HG03045 (cell line): Measurements from ENCODE around the gene TFAP2A.

ENCODE experiments used
- ATAC-seq: cut with Tn5 transposase; IDR thresholded peaks from one replicate; pipeline ENCODE4 v1.9.1; 2021; ENCODE audit warnings: mild to moderate bottlenecking, moderate library complexity; ENCODE audit not compliant: unreplicated experiment

TFAP2A gene

GRCh38 chr6:10413850-10414738 is 780 bp downstream of the TFAP2A start:
- no peak for ATAC-seq

- peak; percentile 10 for ATAC-seq
Measured at GRCh38 chr6:10413262-10413849, 1.5 kb downstream of the TFAP2A start.

- ATAC-seq: peak; percentile 32
Measured at GRCh38 chr6:10412461-10413261, 2.2 kb downstream of the TFAP2A start.

- peak; percentile 58 for ATAC-seq
Measured at GRCh38 chr6:10411971-10412460, 2.9 kb downstream of the TFAP2A start.

DNA sequence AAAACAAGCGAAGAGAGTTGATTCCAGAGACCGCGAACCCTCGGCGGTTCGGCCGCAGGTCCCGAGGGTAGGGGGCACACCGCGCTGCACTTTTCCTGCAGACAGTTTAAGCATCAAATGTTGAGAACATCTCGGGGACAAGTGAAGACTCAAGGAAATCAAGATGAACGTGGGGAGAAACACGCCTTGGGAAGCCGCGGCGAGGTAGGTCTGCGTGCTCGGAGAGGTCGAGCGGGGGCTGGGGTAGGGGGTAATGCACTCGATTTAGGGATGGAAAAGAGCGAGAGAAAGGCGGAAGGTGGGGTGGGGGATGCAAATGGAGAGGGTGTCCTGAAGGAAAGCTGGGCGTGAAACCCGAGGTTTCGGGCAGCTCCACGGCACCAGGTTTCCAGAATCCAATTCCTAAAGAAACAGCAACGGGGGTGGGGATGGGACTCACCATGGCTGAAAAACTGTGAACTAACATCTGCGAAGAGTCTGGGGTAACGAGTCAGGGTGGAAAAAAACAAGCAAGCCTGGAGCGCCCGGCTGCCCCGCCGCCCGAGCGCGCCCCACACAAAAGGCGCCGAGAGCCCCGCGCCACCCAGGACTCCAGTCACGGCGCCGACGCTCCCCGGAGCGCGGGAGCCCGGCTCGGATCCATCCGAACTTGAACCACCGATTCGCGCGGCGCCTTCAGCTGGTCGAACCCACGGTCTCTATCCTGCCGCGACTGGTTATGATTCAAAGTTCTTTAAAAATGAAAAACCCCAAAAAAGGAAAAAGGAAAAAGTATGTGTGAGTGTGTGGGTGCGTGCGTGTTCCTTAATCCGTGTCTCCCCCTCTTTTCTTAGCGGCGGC is 3.5 kb downstream of the TFAP2A start:
- no peak for ATAC-seq

DNA sequence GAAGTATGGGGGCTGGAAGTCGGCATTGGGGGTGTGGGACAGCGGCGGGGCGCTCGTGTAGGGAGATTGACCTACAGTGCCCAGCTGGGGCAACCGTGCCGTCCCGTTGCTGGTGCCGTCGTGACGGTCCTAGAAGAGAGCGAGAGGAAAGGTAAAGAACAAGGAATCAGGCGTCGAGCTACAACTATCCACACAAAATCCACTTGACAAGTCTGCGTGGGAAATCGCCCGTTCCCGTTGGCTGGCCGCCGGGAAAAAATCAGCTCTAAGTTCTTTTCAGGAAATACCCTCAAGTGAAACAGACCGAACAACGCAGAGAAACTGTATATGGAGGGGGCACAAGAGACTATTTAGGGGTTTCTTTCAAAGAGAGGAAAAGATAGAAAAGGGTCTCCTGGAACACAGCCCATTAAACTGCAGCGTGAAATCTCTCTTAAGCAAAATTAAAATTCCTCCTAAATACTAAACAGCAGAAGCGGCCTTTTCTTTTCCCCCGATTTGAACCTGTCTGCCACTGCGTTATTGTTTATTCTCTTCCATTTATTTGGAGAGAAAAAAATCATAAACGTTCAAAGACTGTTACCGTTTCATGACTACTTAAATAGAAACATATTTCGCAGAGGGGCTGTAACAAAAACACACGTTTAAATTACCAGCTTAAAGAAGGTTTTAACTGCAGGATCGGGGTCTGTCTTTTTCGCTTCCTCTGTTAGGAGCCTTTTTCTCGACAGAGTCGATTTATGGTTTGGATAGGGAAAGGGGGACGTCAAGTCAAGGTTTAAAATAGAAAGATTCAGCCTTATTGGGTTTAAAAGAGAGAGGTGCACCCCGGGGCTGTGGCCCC is 4.4 kb downstream of the TFAP2A start:
- ATAC-seq: no peak

GRCh38 chr6:10409731-10410206 is 5.1 kb downstream of the TFAP2A start:
- ATAC-seq: no peak

DNA sequence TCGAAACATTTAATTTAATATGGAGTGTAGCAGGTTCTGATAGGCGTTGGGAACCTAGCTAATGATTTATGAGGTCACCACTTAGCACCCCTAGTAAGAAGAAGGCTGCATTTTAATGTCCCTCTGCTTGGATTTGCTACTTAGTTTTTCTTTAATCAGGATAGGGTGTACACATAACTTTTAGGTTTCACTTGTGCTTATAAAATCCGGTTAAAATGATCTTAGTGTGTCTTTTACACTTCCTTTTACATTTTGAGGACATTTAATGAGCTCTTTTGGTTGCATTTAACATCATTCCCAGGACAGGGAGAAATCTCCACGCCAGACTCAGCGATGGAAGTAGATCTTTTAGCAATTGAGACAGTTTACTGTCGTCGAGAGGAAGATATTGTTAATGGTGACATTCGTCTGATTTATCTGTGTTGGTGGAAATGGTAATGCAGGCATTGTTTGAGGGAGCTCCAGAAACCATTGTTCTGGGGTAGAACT is 5.6 kb downstream of the TFAP2A start:
- ATAC-seq: no peak

- ATAC-seq: no peak
Measured at GRCh38 chr6:10408457-10408856, 6.4 kb downstream of the TFAP2A start.

DNA sequence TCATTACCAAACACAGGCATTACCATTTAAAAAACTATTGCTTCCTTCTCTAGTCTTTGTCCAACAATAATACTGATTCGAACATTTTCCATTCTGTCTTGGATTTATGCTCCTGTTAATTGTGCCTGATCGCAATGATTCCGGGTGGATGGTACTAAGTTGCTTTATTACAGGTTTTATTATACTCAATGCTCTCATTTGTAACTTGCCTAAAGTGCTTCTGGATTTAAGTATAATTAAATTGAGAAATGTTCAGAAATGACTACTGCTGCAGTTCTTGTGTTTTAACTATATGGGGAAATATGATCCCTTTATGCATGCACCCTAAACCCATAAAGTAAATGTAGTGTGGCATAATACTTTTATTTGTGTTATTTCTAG is 7.2 kb downstream of the TFAP2A start:
- ATAC-seq: no peak

DNA sequence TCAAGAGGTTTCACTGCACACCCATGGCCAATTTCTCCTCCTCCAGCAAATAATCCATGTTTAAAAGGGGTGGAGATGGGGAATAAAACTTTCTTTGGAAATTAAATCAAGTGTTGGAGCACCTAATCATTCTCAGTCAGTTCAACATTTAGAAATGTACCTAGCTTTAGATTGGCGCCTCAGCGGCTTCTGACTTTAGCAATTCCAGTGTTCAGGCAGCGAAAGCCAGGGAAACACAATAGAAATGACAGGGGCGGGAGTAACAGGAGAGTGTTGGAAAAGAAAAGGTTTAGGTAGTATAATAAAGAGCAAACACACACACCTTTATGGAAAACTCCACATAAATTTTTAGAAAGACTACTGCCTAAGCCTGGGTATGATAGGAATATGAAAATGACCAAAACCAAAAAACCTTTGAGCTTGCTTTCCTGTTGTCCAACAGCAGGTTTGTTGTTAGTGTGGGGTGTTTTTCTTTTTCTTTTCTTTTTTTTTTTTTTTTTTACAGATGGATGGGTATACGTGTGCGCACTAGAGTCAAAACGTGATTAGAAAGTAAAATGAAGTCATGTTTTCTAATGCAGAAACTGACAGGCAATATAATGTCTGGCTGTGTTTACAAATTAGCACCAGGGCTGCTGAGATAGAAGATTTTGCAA is 7.7 kb downstream of the TFAP2A start:
- no peak for ATAC-seq

- ATAC-seq: no peak
Measured at GRCh38 chr6:10406556-10406955, 8.3 kb downstream of the TFAP2A start.

GRCh38 chr6:10405513-10405900 is 9.4 kb downstream of the TFAP2A start:
- no peak for ATAC-seq

DNA sequence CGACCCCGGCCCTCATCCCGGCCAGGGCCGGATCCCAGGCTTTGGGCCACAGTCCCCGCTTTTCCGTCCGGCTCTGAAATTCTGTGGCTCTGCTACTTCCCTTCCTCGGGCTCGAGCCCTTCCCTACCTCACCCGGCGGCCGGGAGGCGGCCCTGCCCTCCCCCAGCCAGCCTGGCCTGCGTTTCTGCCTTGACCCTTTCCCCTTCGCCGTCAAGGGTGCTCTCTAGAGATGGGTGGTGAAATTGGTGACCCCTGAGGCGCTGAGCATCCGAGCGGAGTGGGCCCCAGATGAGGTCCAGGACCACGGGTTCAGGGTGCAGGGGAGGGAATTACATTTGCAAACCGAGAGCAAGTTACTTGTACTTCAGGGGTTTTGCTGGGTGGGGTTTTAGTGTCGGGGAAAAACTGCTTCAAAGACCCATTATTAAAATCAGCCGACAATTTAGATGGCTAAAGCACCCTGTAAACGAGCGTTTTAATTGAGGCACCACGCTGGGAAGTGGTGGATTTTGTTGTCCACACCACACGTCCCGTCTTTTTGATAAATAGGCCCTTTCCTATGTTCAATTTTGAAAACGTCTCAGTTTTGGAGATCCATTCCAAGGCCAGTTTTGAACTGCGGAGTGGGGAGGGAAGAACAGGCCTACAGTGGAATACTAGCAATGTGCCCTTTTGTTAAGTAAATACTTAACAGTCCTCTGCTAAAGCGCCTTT is 9.9 kb downstream of the TFAP2A start:
- no peak for ATAC-seq

GRCh38 chr6:10404107-10404798 is 10.6 kb downstream of the TFAP2A start:
- peak; percentile 96 for ATAC-seq

- ATAC-seq: peak; percentile 23
Measured at GRCh38 chr6:10403385-10404106, 11.3 kb downstream of the TFAP2A start.
